ENCODE data around the gene SLC41A3. TPM values are rescaled to one million over a fixed set of nuclear protein-coding genes. Genes with fewer than 3 reads are reported as not detected.
A peak's percentile ranks its signal among the peaks of the same experiment; 100 is the strongest.

SLC41A3 gene
- total and polyA plus RNA-seq, 2 of the 8 experiments (the other 6 are each of a cell fraction or from before 2014, with no cell fraction given): 30.2 to 56.4 TPM

GRCh38 chr3:126035362-126036050, 48.4 kb downstream of the SLC41A3 start:
- H3K23ac ChIP-seq (ENCODE audit: insufficient read length): no peak overlapping the region
- no peaks in the 10 kb centered on the region for H3K79me1 ChIP-seq (ENCODE audit: low read depth, low read length)
- POLR2A ChIA-PET (ENCODE audit: partially characterized antibody): no interaction called here
- H3K9me3 ChIP-seq (ENCODE audit: insufficient read depth in 2 of 2, low read depth in 1 of 2, low read length in 1 of 2): peaks cover 9 to 10% of the 10 kb centered on the region in 2 experiments; a peak in 3 of 4 replicates
- no peaks in the 10 kb centered on the region for H3K23me2 ChIP-seq (ENCODE audit: low read depth, low read length)
- H3K4ac ChIP-seq (replicated peaks; ENCODE audit: insufficient read length, low read depth, low read length): no peak overlapping the region
- H3K18ac ChIP-seq (ENCODE audit: extremely low read depth, low read length): no peak overlapping the region
- no peak overlapping the region for H2BK20ac ChIP-seq (ENCODE audit: low read length)
- H4K5ac ChIP-seq (ENCODE audit: insufficient read length, low read depth, low read length): no peak overlapping the region
- TF ChIP-seq HDAC6 (IDR thresholded peaks at IDR 0.05; ENCODE audit: low read depth, low read length) (no peak), GTF2F1 (IDR thresholded peaks at IDR 0.05; ENCODE audit: borderline replicate concordance, low read depth, low read length) (no peak), TBP (IDR thresholded peaks at IDR 0.05; ENCODE audit: low read depth, low read length) (no peak), CHD1 (IDR thresholded peaks at IDR 0.05; ENCODE audit: low read depth, low read length) (no peak), TAF7 (optimal IDR thresholded peaks at IDR 0.05; ENCODE audit: borderline replicate concordance, low read depth, low read length) (no peak), SUZ12 (IDR thresholded peaks at IDR 0.05; ENCODE audit: low read length) (no peak), SAP30 (IDR thresholded peaks at IDR 0.05; ENCODE audit: insufficient read depth, insufficient replicate concordance, low read length) (no peak)
- no peak overlapping the region for H4K8ac ChIP-seq (ENCODE audit: extremely low read depth, insufficient read depth, low read length)
- DNase-seq (ENCODE audit: low read depth in 1 of 2, low spot score in 2 of 2): peak in 1 of 2 experiments; percentile 22
- H3K36me3 ChIP-seq (ENCODE audit: control insufficient read depth in 2 of 4, insufficient read depth in 4 of 4, low read length in 3 of 4): peaks cover 0 to 4% (median 1%) of the 10 kb centered on the region in 4 experiments; a peak in 2 of 8 replicates
- WGBS, 2 experiments (ENCODE audit: extremely low coverage in 1 of 2, insufficient coverage in 1 of 2, insufficient read length in 1 of 2, insufficient replicate concordance in 2 of 2, low coverage in 1 of 2, low lambda C conversion rate in 2 of 2, missing lambda C conversion rate in 1 of 2): 88% methylated on average over 12 of the region's 12 CpGs; no CpG with 5 or more reads in 1 of the 2 experiments
- H4K91ac ChIP-seq (replicated peaks; ENCODE audit: insufficient read length, low read length): no peak overlapping the region
- no peak overlapping the region for H2BK120ac ChIP-seq (replicated peaks; ENCODE audit: low read depth, low read length)
- H2BK15ac ChIP-seq (ENCODE audit: low read length): no peak overlapping the region; the same call in 1 of the 2 replicates
- H3K56ac ChIP-seq (replicated peaks; ENCODE audit: insufficient read length, low read depth, low read length): no peak overlapping the region
- no peak overlapping the region for H3K4me2 ChIP-seq (ENCODE audit: insufficient read depth in 1 of 2, low read depth in 2 of 2, low read length in 2 of 2)
- no peaks in the 10 kb centered on the region for H3K79me2 ChIP-seq (ENCODE audit: control insufficient read depth in 1 of 2, insufficient read depth in 2 of 2, low read length in 2 of 2)
- H3K27me3 ChIP-seq (replicated peaks in 1 of 4; ENCODE audit: control insufficient read depth in 3 of 4, extremely low read depth in 1 of 4, insufficient read depth in 3 of 4, low read length in 3 of 4): no peaks in the 10 kb centered on the region
- CTCF ChIA-PET (ENCODE audit: partially characterized antibody): interaction anchor here (0.6 kb wide), 1 partner anchor 211 kb away, joined by 3 read pairs; no protein-coding TSS in a partner anchor
- no peaks in the 10 kb centered on the region for H4K20me1 ChIP-seq (replicated peaks in 1 of 2; ENCODE audit: control insufficient read depth in 1 of 2, insufficient read depth in 2 of 2, low read length in 2 of 2)
- no peak overlapping the region for H2AFZ ChIP-seq (ENCODE audit: low read length)
- H2BK12ac ChIP-seq (ENCODE audit: low read depth, low read length): no peak overlapping the region
- H3K4me3 ChIP-seq (ENCODE audit: extremely low read depth in 1 of 4, insufficient read depth in 2 of 4, low read depth in 3 of 4, low read length in 4 of 4): no peak overlapping the region
- H2BK5ac ChIP-seq (ENCODE audit: low read depth, low read length): no peak overlapping the region; the same call in 1 of the 2 replicates
- no peak for FAIRE-seq
- H3K27ac ChIP-seq (ENCODE audit: low read depth, low read length): no peak overlapping the region
- H2AK5ac ChIP-seq (ENCODE audit: low read depth, low read length): no peak overlapping the region
- peaks cover 0 to 9% (median 2%) of the 10 kb centered on the region in 4 experiments; a peak in 3 of 7 replicates for H3K4me1 ChIP-seq (replicated peaks in 1 of 4; ENCODE audit: control insufficient read depth in 3 of 4, insufficient read depth in 4 of 4, low read length in 3 of 4)
- H3K9ac ChIP-seq (replicated peaks in 1 of 4; ENCODE audit: extremely low read depth in 1 of 4, low read depth in 3 of 4, low read length in 3 of 4): no peak overlapping the region
- H3K14ac ChIP-seq (ENCODE audit: insufficient read length): no peak overlapping the region
